WI38 (cell line): ENCODE measurements around the gene GRM2.

Source experiments
- H3K4me3 ChIP-seq: 2 replicates; pipeline ENCODE4 v1.5.1; 2011; ENCODE audit warnings: low read depth, mild to moderate bottlenecking, control low read depth, low read length
- CTCF ChIP-seq: IDR thresholded peaks from 2 replicates; pipeline ENCODE4 v1.5.1; 2012; ENCODE audit warnings: low read depth, mild to moderate bottlenecking, control low read depth, low read length

GRM2 gene

GRCh38 chr3:51670053-51670822, 36.6 kb upstream of the GRM2 start:
- peak overlapping the region; percentile 87 for H3K4me3 ChIP-seq
- no peak for TF ChIP-seq CTCF

DNA sequence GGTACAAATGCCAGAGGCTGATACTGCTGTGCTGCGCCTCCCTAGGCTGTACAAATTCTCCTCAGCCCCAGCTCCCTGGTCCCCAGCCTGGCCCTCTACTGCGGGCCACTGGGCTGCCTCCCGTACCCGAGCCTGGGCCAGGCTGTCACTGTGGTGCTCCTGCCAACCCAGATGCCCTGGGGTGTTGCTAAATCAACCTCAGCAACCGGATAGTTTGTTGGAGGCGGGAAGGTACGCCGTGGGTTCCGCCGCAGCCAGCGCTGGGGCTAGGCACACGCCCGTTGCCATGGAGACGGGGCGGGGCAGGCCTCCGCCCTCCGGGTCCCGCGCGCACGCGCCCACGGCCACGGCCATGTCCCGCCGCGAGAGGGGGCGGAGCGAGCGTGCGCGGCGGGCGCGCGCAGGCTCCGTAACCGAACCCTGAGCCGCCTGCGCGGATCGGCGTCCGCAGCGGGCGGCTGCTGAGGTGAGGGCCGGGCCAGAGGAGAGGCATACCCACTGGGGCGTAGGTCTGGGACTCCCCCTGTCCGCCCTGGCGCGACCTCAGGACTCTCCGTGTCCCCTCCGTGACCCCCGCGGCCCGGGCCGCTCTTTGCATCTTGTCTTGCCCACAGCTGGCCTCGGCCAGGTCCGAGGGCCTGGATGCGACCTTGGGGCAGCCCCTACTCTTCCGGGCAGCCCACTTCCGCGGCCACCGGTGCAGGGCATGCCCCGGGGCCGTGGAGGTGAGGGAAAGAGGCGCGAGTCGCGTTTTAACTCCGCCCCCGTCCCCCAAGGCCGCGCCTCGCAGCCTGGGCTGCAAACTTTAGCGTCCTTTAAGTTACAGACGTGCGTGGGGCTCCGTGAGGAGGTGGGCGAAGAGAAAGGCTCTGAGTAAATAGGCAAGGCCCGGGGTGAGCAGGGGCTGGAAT, 35.8 kb upstream of the GRM2 start, which contains the start of gene TEX264:
Gene TEX264 (plus strand): TSS at position 430 of the 911 bp plus-strand sequence. CDS start 3,053 bp downstream, outside the sequence.
- peak within 1 kb of the TSS; percentile 87 for H3K4me3 ChIP-seq
- no peak for TF ChIP-seq CTCF

GRCh38 chr3:51671734-51672475, 35.0 kb upstream of the GRM2 start:
- peak overlapping the region; percentile 87 for H3K4me3 ChIP-seq
- no peak for TF ChIP-seq CTCF

DNA sequence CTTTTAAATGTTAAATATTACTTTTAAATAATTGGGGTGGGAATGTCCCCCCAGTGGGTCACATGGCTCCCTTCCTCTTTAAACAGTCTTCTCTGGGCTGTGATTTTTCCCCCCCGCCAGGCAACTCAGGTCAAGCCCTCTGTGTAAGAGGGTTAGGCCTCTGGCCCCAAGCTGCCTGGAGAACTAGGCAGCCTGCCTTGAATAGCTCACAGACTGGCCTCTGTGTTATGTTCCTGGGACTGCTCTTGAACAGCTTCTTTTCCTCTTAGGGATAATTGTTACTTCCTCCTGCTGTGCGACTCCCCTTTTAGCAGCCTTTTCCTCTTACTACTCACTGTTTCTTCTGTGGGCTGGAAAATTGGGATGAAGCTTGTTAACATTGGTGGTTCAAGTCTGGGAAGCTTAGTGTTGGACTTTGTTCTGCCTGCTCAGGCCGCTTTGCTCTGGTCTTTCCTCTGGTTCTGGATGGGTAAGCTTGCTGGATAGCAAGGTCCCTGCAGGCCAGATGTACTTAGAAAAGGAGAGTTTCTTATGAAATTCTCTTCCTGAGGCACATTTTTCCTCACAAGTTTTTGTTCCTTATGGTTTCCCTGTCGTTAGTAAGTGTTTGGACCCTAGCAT, 33.6 kb upstream of the GRM2 start:
- no peak for TF ChIP-seq CTCF
- H3K4me3 ChIP-seq = no peak overlapping the region

- TF ChIP-seq CTCF = no peak
- H3K4me3 ChIP-seq = no peak overlapping the region
Measured at GRCh38 chr3:51673802-51674654, 32.8 kb upstream of the GRM2 start.

- H3K4me3 ChIP-seq = no peak overlapping the region
- TF ChIP-seq CTCF = no peak
Measured at GRCh38 chr3:51675201-51675611, 31.7 kb upstream of the GRM2 start.
